GM10266 (cell line): ENCODE measurements around the gene IPP.
"Not testable (repeated sequence)": the region's sequence is repeated elsewhere in the genome, so short reads cannot be mapped to it uniquely, and the experiment has no call there.

Experiments used
- DNase-seq: peaks from one replicate; pipeline ENCODE4 v3.0.0; 2012; ENCODE audit errors: extremely low spot score
- CTCF ChIP-seq: IDR thresholded peaks from 2 replicates; pipeline ENCODE4 v1.5.1; 2012; ENCODE audit warnings: mild to moderate bottlenecking, low read depth; ENCODE audit not compliant: control insufficient read depth, insufficient read depth; ENCODE audit errors: missing control alignments

IPP gene

GRCh38 chr1:45730780-45731319 is 19.6 kb downstream of the IPP start:
- DNase-seq = no peak

DNA sequence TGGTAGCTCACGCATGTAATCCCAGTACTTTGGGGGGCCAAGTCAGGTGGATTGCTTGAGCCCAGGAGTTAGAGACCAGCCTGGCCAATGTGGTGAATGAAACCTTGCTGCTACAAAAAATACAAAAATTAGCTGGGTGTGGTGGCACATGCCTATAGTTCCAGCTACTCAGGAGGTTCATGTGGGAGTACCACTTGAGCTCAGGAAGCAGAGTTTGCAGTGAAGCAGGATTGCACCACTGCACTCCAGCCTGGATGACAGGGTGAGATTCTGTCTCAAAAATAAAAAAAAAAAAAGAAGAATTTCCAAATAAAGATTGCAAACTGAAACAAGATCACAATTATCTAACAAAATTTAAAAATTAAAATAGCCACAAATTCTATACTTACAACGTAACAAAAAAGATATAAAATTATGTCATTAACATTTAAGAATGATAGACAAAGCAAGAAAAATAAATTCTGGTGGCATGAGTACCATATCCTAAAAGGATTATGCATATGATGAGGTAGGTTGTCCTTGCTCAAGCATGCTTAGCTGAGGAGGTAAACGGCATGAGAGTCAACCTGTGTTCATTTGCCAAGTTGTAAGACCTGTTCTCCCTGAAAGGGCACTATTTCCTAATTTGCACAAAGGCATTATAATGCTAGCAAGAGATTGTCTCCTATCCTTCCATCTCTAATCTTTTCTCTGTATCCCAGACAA is 20.2 kb downstream of the IPP start:
- no peak for TF ChIP-seq CTCF
- DNase-seq = no peak

More at GRCh38 chr1:45730780-45731319, 19.6 kb downstream of the IPP start:
- TF ChIP-seq CTCF = no peak

DNA sequence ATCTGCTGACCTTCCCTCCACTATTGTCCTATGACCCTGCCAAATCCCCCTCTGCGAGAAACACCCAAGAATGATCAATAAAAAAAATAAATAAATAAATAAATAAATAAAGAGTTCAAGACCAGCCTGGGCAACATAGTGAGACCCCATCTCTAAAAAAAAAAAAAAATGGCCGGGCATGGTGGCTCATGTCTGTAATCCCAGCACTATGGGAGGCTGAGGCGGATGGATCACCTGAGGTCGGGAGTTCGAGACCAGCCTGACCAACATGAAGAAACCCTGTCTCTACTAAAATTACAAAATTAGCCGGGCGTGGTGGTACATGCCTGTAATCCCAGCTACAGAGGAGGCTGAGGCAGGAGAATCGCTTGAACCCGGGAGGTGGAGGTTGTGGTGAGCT is 24.4 kb downstream of the IPP start:
- not testable (repeated sequence) for DNase-seq

- no peak for TF ChIP-seq CTCF
- DNase-seq = no peak
Measured at GRCh38 chr1:45723248-45723930, 27.1 kb downstream of the IPP start.

GRCh38 chr1:45722809-45723208 is 27.6 kb downstream of the IPP start:
- DNase-seq = no peak
- no peak for TF ChIP-seq CTCF

DNA sequence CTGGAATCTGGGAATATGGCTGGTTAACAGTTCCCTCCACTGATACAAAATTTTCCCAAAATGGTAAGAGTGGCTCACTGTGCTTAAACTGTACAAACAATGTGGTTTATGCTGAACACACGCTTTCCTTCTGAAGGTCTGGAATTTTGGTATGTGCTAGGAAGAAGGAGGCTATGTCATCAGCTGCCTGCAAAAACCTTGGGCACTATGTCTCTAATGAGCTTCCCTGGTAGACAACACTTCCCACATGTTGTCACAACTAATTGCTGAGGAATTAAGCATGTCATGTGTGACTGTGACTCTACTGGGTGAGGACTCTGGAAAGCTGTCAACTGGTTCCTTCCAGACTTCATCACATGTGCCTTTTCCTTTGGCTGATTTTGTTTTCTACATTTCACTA is 29.2 kb downstream of the IPP start:
- no peak for DNase-seq
- no peak for TF ChIP-seq CTCF

GRCh38 chr1:45718289-45718688 is 32.2 kb downstream of the IPP start:
- DNase-seq = no peak
- TF ChIP-seq CTCF = no peak

DNA sequence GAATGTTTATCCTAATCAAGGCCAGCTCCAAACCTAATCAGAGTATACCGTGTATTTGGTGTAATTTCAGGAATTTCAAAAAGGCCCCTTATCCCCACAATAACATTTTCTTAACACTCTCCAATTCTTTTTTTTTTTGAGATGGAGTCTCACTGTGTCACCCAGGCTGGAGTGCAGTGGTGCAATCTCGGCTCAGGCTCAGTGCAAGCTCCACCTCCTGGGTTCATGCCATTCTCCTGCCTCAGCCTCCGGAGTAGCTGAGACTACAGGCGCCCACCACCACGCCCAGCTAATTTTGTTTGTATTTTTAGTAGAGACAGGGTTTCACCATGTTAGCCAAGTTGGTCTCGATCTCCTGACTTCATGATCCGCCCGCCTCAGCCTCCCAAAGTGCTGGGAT is 33.1 kb downstream of the IPP start:
- not testable (repeated sequence) for DNase-seq
